GM23248 (cell line): ENCODE results near the gene FHOD3. TPM values are rescaled to one million over a fixed set of nuclear protein-coding genes. Genes with fewer than 3 reads are reported as not detected.

Source experiments
- DNase-seq: peaks from one replicate; pipeline ENCODE4 v3.0.0-alpha.2; 2015
- H2AFZ ChIP-seq: fragments of 200-600 bp; sonication (generic); 2 replicates; pipeline ENCODE4 v1.6.1; 2016; ENCODE audit warnings: antibody characterized with exemption
- H3F3A ChIP-seq: fragments of 200-600 bp; sonication (generic); 2 replicates; pipeline ENCODE4 v1.6.1; 2016; ENCODE audit warnings: mild to moderate bottlenecking, antibody characterized with exemption, mixed run types; ENCODE audit not compliant: insufficient read depth
- H3K27ac ChIP-seq: fragments of 200-600 bp; sonication (generic); 2 replicates; pipeline ENCODE4 v1.5.1; 2016; ENCODE audit warnings: mild to moderate bottlenecking
- H3K27me3 ChIP-seq: fragments of 200-600 bp; sonication (generic); replicated peaks from 2 replicates; pipeline ENCODE4 v1.6.1; 2016; ENCODE audit warnings: mild to moderate bottlenecking; ENCODE audit not compliant: insufficient read depth
- H3K36me3 ChIP-seq: fragments of 200-600 bp; sonication (generic); 2 replicates; pipeline ENCODE4 v1.6.1; 2016; ENCODE audit warnings: low read depth, mild to moderate bottlenecking
- H3K4me1 ChIP-seq: fragments of 200-600 bp; sonication (generic); 2 replicates; pipeline ENCODE4 v1.6.1; 2016; ENCODE audit warnings: mild to moderate bottlenecking; ENCODE audit not compliant: insufficient read depth
- H3K4me2 ChIP-seq: fragments of 200-600 bp; sonication (generic); one replicate; pipeline ENCODE4 v1.6.1; 2016; ENCODE audit warnings: mild to moderate bottlenecking; ENCODE audit not compliant: unreplicated experiment
- H3K4me3 ChIP-seq: fragments of 200-600 bp; sonication (generic); 2 replicates; pipeline ENCODE4 v1.5.1; 2016; ENCODE audit warnings: mild to moderate bottlenecking
- H3K79me2 ChIP-seq: fragments of 200-600 bp; sonication (generic); 2 replicates; pipeline ENCODE4 v1.6.1; 2016; ENCODE audit warnings: mild to moderate bottlenecking; ENCODE audit not compliant: insufficient read depth
- H3K9ac ChIP-seq: fragments of 200-600 bp; sonication (generic); 2 replicates; pipeline ENCODE4 v1.6.1; 2016; ENCODE audit warnings: mild to moderate bottlenecking
- H3K9me2 ChIP-seq: fragments of 200-600 bp; sonication (generic); 2 replicates; pipeline ENCODE4 v1.6.1; 2016; ENCODE audit warnings: mixed run types, mild to moderate bottlenecking, moderate library complexity; ENCODE audit not compliant: insufficient read depth
- H3K9me3 ChIP-seq: fragments of 200-600 bp; sonication (generic); one replicate; pipeline ENCODE4 v1.6.1; 2017; ENCODE audit warnings: low read depth
- H4K20me1 ChIP-seq: fragments of 200-600 bp; sonication (generic); 2 replicates; pipeline ENCODE4 v1.6.0; 2016; ENCODE audit not compliant: insufficient read depth
- EZH2 ChIP-seq: fragments of 200-600 bp; sonication (generic); IDR thresholded peaks from 2 replicates; pipeline ENCODE4 v1.6.1; 2018; ENCODE audit warnings: antibody characterized with exemption, mild to moderate bottlenecking; ENCODE audit not compliant: insufficient read depth, poor library complexity, severe bottlenecking
- EZH2phosphoT487 ChIP-seq: fragments of 200-600 bp; sonication (generic); IDR thresholded peaks from 2 replicates; pipeline ENCODE4 v1.6.1; 2018; ENCODE audit warnings: antibody characterized with exemption, moderate library complexity, mild to moderate bottlenecking, low read depth; ENCODE audit not compliant: insufficient read depth
- WGBS, 2 experiments: methylation state at CpG; one replicate each; pipeline ENCODE4 v1.1.6; 2015 to 2017; ENCODE audit warnings: low lambda C conversion rate in 2 of 2, low coverage in 1 of 2; ENCODE audit errors: missing lambda C conversion rate in 2 of 2; 5-methylcytosine and 5-hydroxymethylcytosine counted together
- in situ Hi-C: fragments of 300-500 bp; cut with MboI; formaldehyde crosslinking; loops from 2 replicates; pipeline ENCODE4 v1.15.0; 2020
- polyA plus RNA-seq: library from polyadenylated mRNA; unstranded; fragments of >200 nt; fragmentation: Nextera tagmentation; extraction: Ambion mirVana; gene quantifications from 2 replicates; pipeline ENCODE4 v1.2.1, GENCODE V29; 2016
- total RNA-seq: library from RNA; depleted of rRNA; stranded (reverse); fragments of >200 nt; shearing (Covaris generic); gene quantifications from 2 replicates; pipeline ENCODE4 v1.2.3, GENCODE V29; 2014; rRNA removed

Gene FHOD3
- total and polyA plus RNA-seq, 2 experiments from 2014 or later: 1.6 to 10.1 TPM

- Histone ChIP-seq H3K4me3 (no peak overlapping the region), H3K36me3 (no peaks in the 10 kb centered on the region), H3K4me2 (no peak overlapping the region), H3K79me2 (peaks cover 45% of the 10 kb centered on the region), H4K20me1 (no peaks in the 10 kb centered on the region), H3F3A (0 out of 2 replicates have a peak, but pooled peaks cover 12% of the 10 kb centered on the region), H3K9ac (no peak overlapping the region), H3K4me1 (peaks cover 21% of the 10 kb centered on the region), H2AFZ (no peak overlapping the region), H3K9me2 (no peaks in the 10 kb centered on the region), H3K27ac (no peak overlapping the region), H3K27me3 (no peaks in the 10 kb centered on the region), H3K9me3 (no peaks in the 10 kb centered on the region)
- peak; percentile 5 for DNase-seq
- WGBS, 2 experiments: 79 to 85% methylated on average over 3 of the region's 3 CpGs
- in situ Hi-C loops: no loop called here
- TF ChIP-seq EZH2phosphoT487: no peak
- TF ChIP-seq EZH2: no peak
Observed at GRCh38 chr18:36826556-36826955, 529.0 kb downstream of the FHOD3 start.

- in situ Hi-C loops: no loop called here
- peak overlapping the region; percentile 85 for H3K9ac ChIP-seq
- peak; percentile 78 for DNase-seq
- H3K9me2 ChIP-seq: no peaks in the 10 kb centered on the region
- H3K4me1 ChIP-seq: peaks cover 21% of the 10 kb centered on the region
- H3K27me3 ChIP-seq: no peaks in the 10 kb centered on the region
- no peaks in the 10 kb centered on the region for H4K20me1 ChIP-seq
- H3K9me3 ChIP-seq: no peaks in the 10 kb centered on the region
- TF ChIP-seq EZH2 (no peak), EZH2phosphoT487 (no peak)
- H3K4me2 ChIP-seq: peak overlapping the region; percentile 80
- H3F3A ChIP-seq: 0 out of 2 replicates have a peak, but pooled peaks cover 12% of the 10 kb centered on the region
- H3K79me2 ChIP-seq: peaks cover 45% of the 10 kb centered on the region
- H3K36me3 ChIP-seq: no peaks in the 10 kb centered on the region
- H3K27ac ChIP-seq: peak overlapping the region; percentile 69
- H2AFZ ChIP-seq: peak overlapping the region; percentile 92
- H3K4me3 ChIP-seq: peak overlapping the region; percentile 86
- 1 to 3% methylated on average over 18 of the region's 18 CpGs for WGBS, 2 experiments
Observed at GRCh38 chr18:36828157-36828629, 530.7 kb downstream of the FHOD3 start.

GRCh38 chr18:36828630-36829361 lies 531.3 kb downstream of the FHOD3 start, which contains the start of the genes KIAA1328 and TPGS2:
Gene KIAA1328, plus strand, starts transcription at chr18:36829127. Its CDS starts 12 bp downstream, at chr18:36829139.
Gene TPGS2, minus strand, starts transcription at chr18:36829002. Its CDS starts 235 bp downstream, at chr18:36828767.
- TF ChIP-seq EZH2: no peak
- no peak for TF ChIP-seq EZH2phosphoT487
- H3K79me2 ChIP-seq: peaks cover 45% of the 10 kb centered on the region
- H3K27ac ChIP-seq: peak within 1 kb of the TSS; percentile 69
- H2AFZ ChIP-seq: peak within 1 kb of the TSS; percentile 92
- H3K4me3 ChIP-seq: peak within 1 kb of the TSS; percentile 86
- H3F3A ChIP-seq: 0 out of 2 replicates have a peak, but pooled peaks cover 12% of the 10 kb centered on the region
- no peaks in the 10 kb centered on the region for H4K20me1 ChIP-seq
- no peaks in the 10 kb centered on the region for H3K27me3 ChIP-seq
- H3K4me2 ChIP-seq: peak within 1 kb of the TSS; percentile 80
- no peaks in the 10 kb centered on the region for H3K9me2 ChIP-seq
- no peaks in the 10 kb centered on the region for H3K36me3 ChIP-seq
- in situ Hi-C loops: no loop called here
- peak; percentile 95 for DNase-seq
- H3K9me3 ChIP-seq: no peaks in the 10 kb centered on the region
- 1 to 2% methylated on average over 32 to 64 of the region's 83 CpGs for WGBS, 2 experiments
- H3K4me1 ChIP-seq: peaks cover 21% of the 10 kb centered on the region
- peak within 1 kb of the TSS; percentile 85 for H3K9ac ChIP-seq

Other genes with a start within 250 kb of the FHOD3 start
- gene RPRD1A, start 230.2 kb upstream of the FHOD3 start, total RNA-seq: 39.7 and 45.8 TPM in 2 replicates
- 22.7 and 24.2 TPM in 2 replicates for gene RPRD1A, start 230.2 kb upstream of the FHOD3 start, polyA plus RNA-seq
- gene SLC39A6, start 168.4 kb upstream of the FHOD3 start, total RNA-seq: 104 and 115 TPM in 2 replicates
- gene SLC39A6, start 168.4 kb upstream of the FHOD3 start, polyA plus RNA-seq: 80.5 and 81.1 TPM in 2 replicates
- gene ELP2, start 167.8 kb upstream of the FHOD3 start, total RNA-seq: 86.0 and 103 TPM in 2 replicates
- 57.6 and 63.6 TPM in 2 replicates for gene ELP2, start 167.8 kb upstream of the FHOD3 start, polyA plus RNA-seq
- gene MOCOS, start 110.2 kb upstream of the FHOD3 start, total RNA-seq: 23.6 and 26.2 TPM in 2 replicates
- gene MOCOS, start 110.2 kb upstream of the FHOD3 start, polyA plus RNA-seq: 14.3 and 17.9 TPM in 2 replicates